Measurements from ENCODE around the gene PRTN3.
"Not testable (repeated sequence)": the region's sequence is repeated elsewhere in the genome, so short reads cannot be mapped to it uniquely, and the experiment has no call there.

Gene PRTN3

DNA sequence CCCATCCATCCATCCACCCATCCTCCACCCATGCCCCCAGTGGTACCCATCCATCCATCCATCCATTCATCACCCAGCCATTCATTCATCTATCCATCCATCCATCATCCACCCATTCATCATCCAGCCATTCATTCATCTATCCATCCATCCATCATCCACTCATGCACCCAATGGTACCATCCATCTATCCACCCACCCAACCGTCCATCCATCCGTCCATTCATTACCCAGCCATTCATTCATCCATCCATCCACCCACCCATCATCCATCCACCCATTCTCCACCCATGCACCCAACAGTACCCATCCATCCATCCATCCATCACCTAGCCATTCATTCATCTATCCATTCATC lies 24.3 kb upstream of the PRTN3 start:
- DNase-seq, result no peak

GRCh38 chr19:820212-820611 lies 20.6 kb upstream of the PRTN3 start:
- DNase-seq, result not testable (repeated sequence)

DNA sequence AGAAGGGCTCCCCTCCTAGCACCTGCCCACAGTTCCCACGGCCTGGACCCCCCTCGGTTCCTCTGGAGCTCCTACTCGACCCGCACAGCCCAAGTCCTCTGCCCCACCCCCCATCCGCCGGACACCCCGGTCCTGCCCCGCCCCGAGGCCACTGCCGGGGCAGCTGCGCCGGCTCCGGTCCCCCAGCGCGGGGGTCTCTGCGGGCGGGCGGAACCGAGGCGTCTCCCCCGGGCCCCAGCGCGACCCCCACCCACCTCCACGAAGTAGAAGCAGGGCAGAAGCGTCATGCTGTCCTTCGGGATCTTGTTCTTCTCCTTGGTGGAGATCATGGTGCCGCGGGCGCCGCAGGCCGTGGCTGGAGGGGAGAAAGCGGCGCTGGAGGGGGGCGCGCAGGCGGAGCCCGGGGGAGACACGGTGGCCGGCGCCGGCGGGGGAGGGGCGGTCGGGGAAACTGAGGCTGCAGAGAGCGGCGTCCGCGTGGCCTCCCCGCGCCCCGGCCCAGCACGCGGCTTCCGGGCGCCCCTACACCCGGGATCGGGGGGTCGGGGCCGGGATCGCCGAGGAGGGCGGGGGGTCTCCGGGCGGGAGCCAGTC lies 19.5 kb upstream of the PRTN3 start:
- DNase-seq, result no peak

DNA sequence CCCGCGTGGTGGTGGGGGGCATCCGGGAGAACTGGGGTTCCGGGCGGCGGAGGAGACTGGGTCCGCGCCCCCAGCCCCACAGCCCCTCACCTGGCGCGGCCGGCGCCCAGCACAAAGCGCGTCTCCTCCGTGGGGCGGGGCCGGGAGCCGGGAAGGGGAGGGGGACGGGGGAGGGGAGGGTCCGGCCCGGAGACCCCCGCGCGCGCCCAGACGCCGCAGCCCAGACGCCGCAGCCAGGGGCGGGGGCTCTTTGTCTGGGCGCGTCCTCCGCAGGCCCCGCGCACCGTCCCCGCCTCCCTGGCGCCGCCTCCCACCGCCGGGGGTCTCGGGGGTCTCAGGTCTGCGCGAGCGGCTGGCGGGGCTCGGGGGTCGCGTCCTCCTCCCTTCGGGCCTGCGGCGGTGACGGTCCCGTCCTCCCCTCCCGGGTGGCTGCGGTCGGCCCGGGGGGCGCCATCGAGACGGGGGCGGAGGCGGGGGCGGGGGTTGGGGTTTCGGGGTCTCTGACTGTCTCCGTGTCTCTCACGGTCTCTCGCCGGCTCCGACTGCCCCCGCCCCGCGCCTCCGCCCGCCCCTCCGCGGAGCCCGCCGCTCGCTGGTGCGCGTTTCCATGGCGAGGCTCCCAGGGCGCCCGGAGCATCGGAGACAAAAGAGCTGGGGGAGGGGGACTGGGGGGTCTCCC lies 18.8 kb upstream of the PRTN3 start, which contains the start of gene PLPPR3:
TSS of gene PLPPR3 (minus strand) at position 131 of the 679 bp plus-strand sequence. CDS start 396 bp downstream, outside the sequence.
- DNase-seq, result no peak

DNA sequence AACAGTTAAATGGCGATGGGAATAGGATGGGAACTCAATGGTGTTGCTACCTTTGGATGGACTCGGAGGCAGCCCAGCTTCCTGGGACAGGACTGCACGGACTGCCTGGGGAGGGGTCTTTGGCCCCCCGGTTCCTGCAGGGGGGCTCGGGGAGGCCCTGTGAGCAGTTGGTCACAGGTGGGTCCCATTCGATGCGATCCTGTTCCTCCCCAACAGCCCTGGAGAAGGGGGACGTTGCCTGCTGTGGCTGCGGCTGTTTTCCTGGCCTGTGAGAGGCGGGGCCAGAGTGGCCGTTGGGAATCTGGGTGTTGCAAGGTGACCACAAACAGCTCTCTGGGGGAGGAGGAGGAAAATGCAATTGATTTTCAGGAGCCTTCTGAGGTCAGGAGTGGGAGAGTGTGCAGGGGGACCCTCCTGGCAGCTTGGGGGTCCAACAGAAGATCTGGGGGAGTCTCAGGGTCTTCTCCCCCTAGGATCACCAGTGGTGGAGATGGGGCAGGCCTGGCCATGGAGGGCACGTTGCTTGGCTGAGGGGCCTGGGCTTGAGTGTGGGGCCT lies 17.2 kb upstream of the PRTN3 start:
- no peak for DNase-seq

- DNase-seq, result no peak
Observed at GRCh38 chr19:824885-825284, 15.9 kb upstream of the PRTN3 start.

- DNase-seq, result no peak
Observed at GRCh38 chr19:825897-826644, 14.7 kb upstream of the PRTN3 start.

GRCh38 chr19:827314-827709 lies 13.5 kb upstream of the PRTN3 start:
- DNase-seq, result no peak

- no peak for DNase-seq
Observed at GRCh38 chr19:827710-828321, 13.0 kb upstream of the PRTN3 start, which contains the start of gene AZU1. AZU1 (plus strand) TSS chr19:827837; CDS start chr19:827847, 10 bp downstream.

DNA sequence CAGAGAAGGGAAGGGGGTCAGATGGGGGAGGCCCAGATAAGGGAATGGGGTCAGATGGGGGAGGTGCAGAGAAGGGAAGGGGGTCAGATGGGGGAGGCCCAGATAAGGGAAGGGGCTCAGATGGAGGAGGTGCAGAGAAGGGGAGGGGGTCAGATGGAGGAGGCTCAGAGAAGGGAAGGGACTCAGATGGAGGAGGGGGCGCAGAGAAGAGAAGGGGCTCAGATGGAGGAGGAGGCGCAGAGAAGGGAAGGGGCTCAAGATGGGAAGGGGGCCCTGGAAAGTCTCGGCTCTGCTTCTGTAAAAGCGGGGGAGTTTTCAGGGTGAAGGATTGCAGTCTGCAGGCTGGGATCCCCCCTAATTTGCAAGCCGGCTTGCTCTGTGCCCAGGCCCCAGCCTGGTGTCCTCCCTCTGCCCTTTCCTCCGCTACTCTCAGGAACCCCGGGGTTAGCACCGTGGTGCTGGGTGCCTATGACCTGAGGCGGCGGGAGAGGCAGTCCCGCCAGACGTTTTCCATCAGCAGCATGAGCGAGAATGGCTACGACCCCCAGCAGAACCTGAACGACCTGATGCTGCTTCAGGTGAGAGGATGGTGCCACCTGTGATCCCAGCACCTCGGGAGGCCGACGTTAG lies 11.6 kb upstream of the PRTN3 start:
- no peak for DNase-seq

- DNase-seq, result no peak
Observed at GRCh38 chr19:831407-832369, 9.1 kb upstream of the PRTN3 start.

DNA sequence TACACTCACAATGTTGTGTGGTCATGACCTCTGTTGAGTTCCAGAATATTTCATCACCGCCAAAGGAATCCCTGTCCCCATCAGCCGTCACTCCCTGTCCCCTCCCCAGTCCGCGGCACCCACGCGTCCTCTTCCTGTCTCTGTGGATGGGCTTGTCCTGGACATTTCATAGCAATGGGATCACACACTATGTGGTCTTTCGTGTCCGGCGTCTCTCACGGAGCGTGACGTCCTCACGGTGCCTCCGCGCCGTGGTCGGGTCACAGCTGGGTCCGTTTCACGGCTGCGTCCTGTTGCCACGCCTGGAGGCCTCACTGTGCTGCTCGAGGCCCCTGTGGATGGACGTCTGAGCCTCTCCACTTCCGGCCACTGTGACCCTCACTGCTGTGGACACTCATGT lies 6.6 kb upstream of the PRTN3 start:
- DNase-seq, result no peak

- DNase-seq, result no peak
Observed at GRCh38 chr19:835210-835810, 5.5 kb upstream of the PRTN3 start.

DNA sequence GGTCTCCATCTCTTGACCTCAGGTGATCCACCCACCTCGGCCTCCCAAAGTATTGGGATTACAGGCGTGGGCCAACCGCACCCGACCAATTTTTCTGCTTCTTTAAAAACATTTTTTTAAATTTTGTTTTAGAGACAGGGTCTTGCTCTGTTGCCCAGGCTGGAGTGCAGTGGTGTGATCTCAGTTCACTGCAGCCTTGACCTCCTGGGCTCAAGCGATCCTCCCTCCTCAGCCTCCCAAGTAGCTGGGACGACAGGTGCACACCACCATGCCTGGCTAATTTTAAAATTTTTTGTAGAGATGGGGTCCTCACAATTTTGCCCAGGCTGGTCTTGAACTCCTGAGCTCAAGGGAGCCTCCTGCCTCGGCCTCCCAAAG lies 2.0 kb downstream of the PRTN3 start:
- not testable (repeated sequence) for DNase-seq

GRCh38 chr19:843180-843835 lies 2.5 kb downstream of the PRTN3 start:
- no peak for DNase-seq

DNA sequence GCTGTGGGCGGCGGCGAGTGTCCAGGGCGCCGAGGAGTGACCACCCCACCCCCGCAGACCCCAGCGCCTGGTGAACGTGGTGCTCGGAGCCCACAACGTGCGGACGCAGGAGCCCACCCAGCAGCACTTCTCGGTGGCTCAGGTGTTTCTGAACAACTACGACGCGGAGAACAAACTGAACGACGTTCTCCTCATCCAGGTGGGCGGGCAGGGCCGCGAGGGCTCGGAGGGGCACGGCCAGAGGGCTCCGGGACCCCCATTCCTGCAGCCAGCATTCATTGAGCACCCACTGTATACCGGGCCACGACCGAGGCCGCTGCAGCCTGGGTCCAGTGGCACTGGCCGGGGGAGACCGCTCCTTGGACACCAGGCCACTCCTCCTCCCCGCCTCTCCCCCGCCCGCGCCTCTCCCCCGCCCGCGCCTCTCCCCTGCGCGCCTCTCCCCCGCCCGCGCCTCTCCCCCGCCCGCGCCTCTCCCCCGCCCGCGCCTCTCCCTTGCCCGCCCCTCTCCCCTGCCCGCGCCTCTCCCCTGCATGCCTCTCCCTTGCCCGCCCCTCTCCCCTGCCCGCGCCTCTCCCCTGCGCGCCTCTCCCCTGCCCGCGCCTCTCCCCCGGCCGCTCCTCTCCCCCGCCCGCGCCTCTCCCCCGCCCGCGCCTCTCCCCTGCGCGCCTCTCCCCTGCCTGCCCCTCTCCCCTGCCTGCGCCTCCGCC lies 3.2 kb downstream of the PRTN3 start:
- no peak for DNase-seq

- DNase-seq, result no peak
Observed at GRCh38 chr19:844546-844971, 3.8 kb downstream of the PRTN3 start.

- DNase-seq, result no peak
Observed at GRCh38 chr19:845707-846521, 5.1 kb downstream of the PRTN3 start.

- no peak for DNase-seq
Observed at GRCh38 chr19:848386-848921, 7.7 kb downstream of the PRTN3 start.

All from kidney glomerular epithelial cell (primary cell).